SK-MEL-5 (cell line): ENCODE results near the gene ETDA. TPM values are rescaled to one million over a fixed set of nuclear protein-coding genes. Genes with fewer than 3 reads are reported as not detected.

ENCODE experiments used
- total RNA-seq: library from RNA; depleted of rRNA; stranded (reverse); fragments of >200 nt; shearing (Covaris generic); gene quantifications from 2 replicates; pipeline ENCODE4 v1.2.3, GENCODE V29; 2014; rRNA removed

Gene ETDA
- total RNA-seq, 1 experiment from 2014 or later = not detected

Other genes starting within 250 kb of the ETDA start
- 1.5 and 2.2 TPM in 2 replicates for gene RTL8B, start 229.5 kb upstream of the ETDA start, total RNA-seq
- gene RTL8C, start 219.7 kb upstream of the ETDA start, total RNA-seq = 34.7 and 41.1 TPM in 2 replicates
- 8.4 and 10.4 TPM in 2 replicates for gene RTL8A, start 199.9 kb upstream of the ETDA start, total RNA-seq
- 0.37 and 0.48 TPM in 2 replicates for gene SMIM10L2B, start 153.3 kb upstream of the ETDA start, total RNA-seq
- gene ETDB, start 131.5 kb upstream of the ETDA start, total RNA-seq = not detected in 2 replicates
- 5.9 and 7.1 TPM in 2 replicates for gene CT55, start 80.7 kb upstream of the ETDA start, total RNA-seq
- not detected in 2 replicates for gene ETDC, start 57.4 kb downstream of the ETDA start, total RNA-seq
- gene ZNF75D, start 92.0 kb downstream of the ETDA start, total RNA-seq = 1.4 and 1.7 TPM in 2 replicates
- gene ZNF449, start 92.7 kb downstream of the ETDA start, total RNA-seq = 11.3 and 11.8 TPM in 2 replicates
- 0.03 TPM in 1 of 2 replicates, not detected in the other for gene SMIM10L2A, start 169.9 kb downstream of the ETDA start, total RNA-seq